Measurements from ENCODE around the gene C1QC.

Gene C1QC

DNA sequence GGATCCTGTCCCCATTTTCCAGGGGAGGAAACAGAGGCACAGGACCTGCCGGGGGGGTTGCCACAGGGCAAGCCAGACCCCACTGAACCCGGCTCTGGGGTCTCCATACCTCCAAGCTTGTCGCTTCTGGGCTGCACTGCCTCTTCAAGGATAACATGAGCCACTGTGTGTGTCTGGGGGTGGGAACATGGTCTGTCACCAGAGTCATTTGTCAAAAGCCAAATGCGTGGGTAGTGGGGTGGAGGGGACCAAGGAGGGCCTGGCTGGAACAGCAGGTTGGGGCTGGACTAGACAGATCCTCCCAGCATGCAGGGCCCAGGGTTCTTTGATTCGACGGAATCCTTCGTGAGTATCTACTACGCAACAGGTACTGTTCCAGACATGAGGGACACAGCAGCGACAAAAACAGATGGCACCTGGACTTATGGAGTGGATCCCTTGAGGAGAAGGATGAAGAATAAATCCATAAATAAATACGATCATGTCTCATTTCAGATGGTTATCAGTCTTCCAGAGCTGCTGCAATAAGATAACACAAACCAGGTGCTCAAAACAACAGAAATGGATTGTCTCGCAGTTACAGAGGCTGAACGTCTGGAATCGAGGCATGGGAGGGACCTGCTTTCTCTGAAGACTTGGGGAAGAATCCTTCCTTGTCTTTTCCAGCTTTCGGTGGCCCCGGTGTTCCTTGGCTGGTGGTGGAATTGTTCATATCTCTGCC lies 38.3 kb downstream of the C1QC start:
- DNase-seq = no peak

GRCh38 chr1:22683547-22683946 lies 40.1 kb downstream of the C1QC start:
- no peak for DNase-seq

DNA sequence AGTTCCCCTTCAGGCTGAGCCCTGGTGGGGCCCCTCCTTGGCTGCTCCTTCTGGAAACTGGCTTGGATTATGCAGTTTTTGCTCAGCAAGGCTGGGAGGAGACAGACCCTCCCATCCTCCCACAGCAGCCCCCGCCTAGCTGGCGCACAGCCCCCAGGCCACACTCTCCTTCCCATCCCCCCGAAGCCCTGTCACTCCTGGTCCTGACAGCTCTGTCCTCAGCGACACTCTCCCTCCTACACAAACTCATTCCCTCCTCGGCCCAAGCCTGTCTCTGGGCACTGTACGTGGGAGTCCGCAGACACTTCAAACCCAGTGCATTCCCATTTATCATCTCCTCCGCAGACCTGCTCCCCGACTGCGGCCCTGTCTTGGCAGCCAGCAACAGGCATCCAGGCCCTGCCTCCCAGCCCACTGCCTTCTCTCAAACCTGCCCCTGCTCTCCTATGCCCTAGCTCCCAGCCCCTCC lies 42.2 kb downstream of the C1QC start:
- DNase-seq = no peak

DNA sequence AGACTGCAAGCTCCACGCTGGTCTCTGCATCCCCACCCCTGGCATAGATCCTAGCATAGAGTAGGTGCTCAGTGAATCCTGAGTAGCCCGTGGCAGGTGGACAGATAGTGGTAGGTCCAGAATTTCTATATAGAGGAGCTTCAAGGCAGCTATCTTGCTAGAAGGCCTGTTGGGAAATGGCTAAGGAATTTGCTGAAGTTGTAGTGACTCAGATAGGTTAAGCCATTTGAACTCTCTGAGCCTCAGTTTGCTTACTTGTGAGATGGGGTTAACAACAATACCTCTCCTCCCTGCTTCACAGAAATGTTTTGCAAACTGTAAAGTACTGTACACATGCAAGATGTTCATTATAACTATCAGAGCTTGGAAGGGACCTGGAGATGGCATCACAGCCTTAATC lies 43.8 kb downstream of the C1QC start:
- DNase-seq = no peak

- no peak for DNase-seq
These were observed 45.0 kb downstream of the C1QC start for GRCh38 chr1:22688466-22688865.

- DNase-seq = no peak
These were observed 46.1 kb downstream of the C1QC start for GRCh38 chr1:22689505-22689904.

GRCh38 chr1:22691031-22691753 lies 47.8 kb downstream of the C1QC start:
- DNase-seq = no peak

- DNase-seq = no peak
These were observed 50.7 kb downstream of the C1QC start for GRCh38 chr1:22694172-22694571.

- no peak for DNase-seq
These were observed 53.2 kb downstream of the C1QC start for GRCh38 chr1:22696610-22697009.
